Caco-2 (cell line): Measurements from ENCODE around the gene KRTAP3-3. TPM values are rescaled to one million over a fixed set of nuclear protein-coding genes. Genes with fewer than 3 reads are reported as not detected.
"Not testable (repeated sequence)": the region's sequence is repeated elsewhere in the genome, so short reads cannot be mapped to it uniquely, and the experiment has no call there.

ENCODE experiments used
- BruUV-seq: library from RNA; stranded (reverse); fragments of 400-500 nt; replicated peaks from 2 replicates; lab custom pipeline; 2021; lab: Mats Ljungman, UMichigan
- CTCF ChIA-PET: fragments of 300-600 bp; sonication (Branson Sonifier 250); formaldehyde crosslinking; loops from one replicate; lab custom pipeline; 2022; ENCODE audit warnings: antibody characterized with exemption; lab: Charles Lee
- POLR2A ChIA-PET: fragments of 300-600 bp; sonication (Branson Sonifier 250); formaldehyde crosslinking; loops from one replicate; lab custom pipeline; 2022; ENCODE audit warnings: antibody characterized with exemption; lab: Charles Lee
- DNase-seq, 2 experiments: peaks; one replicate each; pipeline versions ENCODE4 v3.0.0 to v3.0.0-alpha.2; 2020 to 2022
- H3K27me3 ChIP-seq: replicated peaks from 2 replicates; pipeline ENCODE4 v1.6.0; 2011; ENCODE audit warnings: low read length; ENCODE audit not compliant: control insufficient read depth, insufficient read depth
- H3K36me3 ChIP-seq: 2 replicates; pipeline ENCODE4 v1.5.1; 2011; ENCODE audit warnings: low read length; ENCODE audit not compliant: control insufficient read depth, insufficient read depth
- H3K4me1 ChIP-seq: fragments of 250-450 bp; sonication (Bioruptor Pico); 2 replicates; pipeline ENCODE4 v1.5.1; 2020; ENCODE audit warnings: mild to moderate bottlenecking
- H3K4me3 ChIP-seq: 2 replicates; pipeline ENCODE4 v1.5.1; 2011; ENCODE audit warnings: low read depth, mild to moderate bottlenecking, control low read depth, low read length
- H3K9me3 ChIP-seq: fragments of 250-450 bp; sonication (Bioruptor Pico); 2 replicates; pipeline ENCODE4 v1.5.1; 2020; ENCODE audit warnings: mild to moderate bottlenecking, moderate library complexity
- H3K27ac Mint-ChIP-seq: one replicate; pipeline ENCODE4 v1.8.0; 2022; ENCODE audit warnings: mixed read lengths; ENCODE audit not compliant: unreplicated experiment
- H3K27me3 Mint-ChIP-seq: one replicate; pipeline ENCODE4 v1.8.0; 2022; ENCODE audit warnings: mixed read lengths; ENCODE audit not compliant: insufficient read depth, unreplicated experiment
- H3K36me3 Mint-ChIP-seq: one replicate; pipeline ENCODE4 v1.8.0; 2022; ENCODE audit warnings: mild to moderate bottlenecking, mixed read lengths; ENCODE audit not compliant: insufficient read depth, unreplicated experiment
- H3K4me1 Mint-ChIP-seq: one replicate; pipeline ENCODE4 v1.8.0; 2022; ENCODE audit warnings: low read depth, mixed read lengths; ENCODE audit not compliant: unreplicated experiment
- H3K4me3 Mint-ChIP-seq: one replicate; pipeline ENCODE4 v1.8.0; 2022; ENCODE audit warnings: mild to moderate bottlenecking, moderate library complexity, mixed read lengths; ENCODE audit not compliant: unreplicated experiment
- H3K9me3 Mint-ChIP-seq: one replicate; pipeline ENCODE4 v1.8.0; 2022; ENCODE audit warnings: mixed read lengths; ENCODE audit not compliant: unreplicated experiment
- intact Hi-C: fragments of 100-400 bp; cut with micrococcal nuclease; formaldehyde crosslinking; loops from one replicate; pipeline ENCODE4 v1.10.0; 2022; ENCODE audit not compliant: unreplicated experiment
- total RNA-seq: library from RNA; stranded (reverse); gene quantifications from 2 replicates; pipeline ENCODE4 v1.2.3, GENCODE V29; 2022
- TF ChIP-seq, protein P1 (sequence below), 2 experiments: fragments of 200-600 bp in 1 of 2; IDR thresholded peaks; 1 replicate in 1 of 2; 2 replicates in 1 of 2; pipeline versions ENCODE4 v1.5.1 to v1.8.0; 2011 to 2022; ENCODE audit warnings: antibody characterized with exemption in 1 of 2, control low read depth in 1 of 2, inconsistent platforms in 1 of 2, low read depth in 1 of 2, low read length in 1 of 2, mild to moderate bottlenecking in 1 of 2, moderate library complexity in 1 of 2; ENCODE audit not compliant: insufficient read depth in 1 of 2, severe bottlenecking in 1 of 2, unreplicated experiment in 1 of 2

KRTAP3-3 gene
- total RNA-seq, 1 experiment from 2014 or later, result not detected

DNA sequence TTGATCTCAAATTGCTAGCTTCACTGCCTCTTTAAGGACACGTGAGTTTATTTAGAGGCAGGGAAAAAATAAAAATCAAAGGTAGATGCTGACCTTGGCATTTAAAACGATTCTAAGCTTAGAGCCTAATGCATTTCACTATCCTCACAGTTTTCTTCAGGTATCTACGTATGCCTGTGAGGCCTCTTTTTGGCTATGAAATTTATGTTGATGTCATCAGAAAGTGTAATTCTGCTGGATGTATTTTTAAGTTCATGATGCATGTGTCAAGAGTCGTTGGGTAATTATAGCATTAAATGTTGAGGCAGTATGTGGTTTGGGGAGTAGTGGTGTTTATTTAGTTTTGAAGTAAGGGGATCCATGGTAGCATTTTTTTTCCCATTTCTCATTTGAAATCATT, 10.0 kb upstream of the KRTAP3-3 start:
- Mint-ChIP-seq H3K36me3 (peaks cover 14% of the 10 kb centered on the region), H3K27me3 (no peaks in the 10 kb centered on the region), H3K27ac (peak overlapping the region; percentile 11), H3K9me3 (no peaks in the 10 kb centered on the region), H3K4me3 (no peak overlapping the region), H3K4me1 (peaks cover 43% of the 10 kb centered on the region)
- Histone ChIP-seq H3K4me1 (peaks cover 35% of the 10 kb centered on the region), H3K4me3 (no peak overlapping the region), H3K9me3 (peaks cover 9% of the 10 kb centered on the region; the same call in 1 of the 2 replicates), H3K36me3 (no peaks in the 10 kb centered on the region), H3K27me3 (no peaks in the 10 kb centered on the region)
- intact Hi-C loops, result no loop called here
- CTCF ChIA-PET, result no interaction called here
- BruUV-seq, result no TSS peak
- TF ChIP-seq, protein P1, sequence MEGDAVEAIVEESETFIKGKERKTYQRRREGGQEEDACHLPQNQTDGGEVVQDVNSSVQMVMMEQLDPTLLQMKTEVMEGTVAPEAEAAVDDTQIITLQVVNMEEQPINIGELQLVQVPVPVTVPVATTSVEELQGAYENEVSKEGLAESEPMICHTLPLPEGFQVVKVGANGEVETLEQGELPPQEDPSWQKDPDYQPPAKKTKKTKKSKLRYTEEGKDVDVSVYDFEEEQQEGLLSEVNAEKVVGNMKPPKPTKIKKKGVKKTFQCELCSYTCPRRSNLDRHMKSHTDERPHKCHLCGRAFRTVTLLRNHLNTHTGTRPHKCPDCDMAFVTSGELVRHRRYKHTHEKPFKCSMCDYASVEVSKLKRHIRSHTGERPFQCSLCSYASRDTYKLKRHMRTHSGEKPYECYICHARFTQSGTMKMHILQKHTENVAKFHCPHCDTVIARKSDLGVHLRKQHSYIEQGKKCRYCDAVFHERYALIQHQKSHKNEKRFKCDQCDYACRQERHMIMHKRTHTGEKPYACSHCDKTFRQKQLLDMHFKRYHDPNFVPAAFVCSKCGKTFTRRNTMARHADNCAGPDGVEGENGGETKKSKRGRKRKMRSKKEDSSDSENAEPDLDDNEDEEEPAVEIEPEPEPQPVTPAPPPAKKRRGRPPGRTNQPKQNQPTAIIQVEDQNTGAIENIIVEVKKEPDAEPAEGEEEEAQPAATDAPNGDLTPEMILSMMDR (IDR thresholded peaks at IDR 0.05; ENCODE audit: insufficient read depth in 1 of 2, low read depth in 1 of 2, low read length in 1 of 2, severe bottlenecking in 1 of 2, unreplicated experiment in 1 of 2), result no peak
- no peak for DNase-seq
- POLR2A ChIA-PET, result no interaction called here

DNA sequence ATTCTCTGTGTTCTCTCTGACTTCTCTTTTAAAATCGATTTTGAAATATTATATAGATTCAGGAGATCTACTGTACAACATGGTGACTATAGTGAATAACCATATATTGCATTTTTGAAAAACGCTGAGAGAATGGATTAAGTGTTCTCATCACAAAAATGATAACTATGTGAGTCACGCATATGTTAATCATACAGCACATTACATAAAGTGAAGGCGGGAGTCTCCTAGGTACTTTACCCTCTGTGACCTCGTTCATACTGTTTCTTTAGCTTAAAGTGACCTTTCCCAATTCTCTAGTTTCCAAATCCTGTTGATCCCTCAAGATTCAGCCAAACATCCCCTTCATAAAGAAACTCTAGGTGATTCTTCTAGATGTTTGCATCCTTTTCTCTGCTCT, 8.8 kb upstream of the KRTAP3-3 start:
- no peak overlapping the region for H3K4me3 Mint-ChIP-seq
- ChIA-PET POLR2A (interaction anchor here (0.5 kb wide), 1 partner anchor 526 kb away, joined by 3 read pairs; no protein-coding TSS in a partner anchor), CTCF (no interaction called here)
- H3K36me3 Mint-ChIP-seq, result peaks cover 6% of the 10 kb centered on the region
- no peak overlapping the region for H3K4me3 ChIP-seq
- no peaks in the 10 kb centered on the region for H3K27me3 ChIP-seq
- peak overlapping the region; percentile 89 for H3K27ac Mint-ChIP-seq
- H3K4me1 Mint-ChIP-seq, result peaks cover 38% of the 10 kb centered on the region
- TF ChIP-seq, protein P1 (IDR thresholded peaks at IDR 0.05; ENCODE audit: insufficient read depth in 1 of 2, low read depth in 1 of 2, low read length in 1 of 2, severe bottlenecking in 1 of 2, unreplicated experiment in 1 of 2), result no peak
- H3K9me3 Mint-ChIP-seq, result no peaks in the 10 kb centered on the region
- no peak for DNase-seq
- H3K27me3 Mint-ChIP-seq, result no peaks in the 10 kb centered on the region
- no TSS peak for BruUV-seq
- no peaks in the 10 kb centered on the region for H3K36me3 ChIP-seq
- peaks cover 6% of the 10 kb centered on the region; the same call in 1 of the 2 replicates for H3K9me3 ChIP-seq
- intact Hi-C loops, result no loop called here
- peaks cover 24% of the 10 kb centered on the region for H3K4me1 ChIP-seq

DNA sequence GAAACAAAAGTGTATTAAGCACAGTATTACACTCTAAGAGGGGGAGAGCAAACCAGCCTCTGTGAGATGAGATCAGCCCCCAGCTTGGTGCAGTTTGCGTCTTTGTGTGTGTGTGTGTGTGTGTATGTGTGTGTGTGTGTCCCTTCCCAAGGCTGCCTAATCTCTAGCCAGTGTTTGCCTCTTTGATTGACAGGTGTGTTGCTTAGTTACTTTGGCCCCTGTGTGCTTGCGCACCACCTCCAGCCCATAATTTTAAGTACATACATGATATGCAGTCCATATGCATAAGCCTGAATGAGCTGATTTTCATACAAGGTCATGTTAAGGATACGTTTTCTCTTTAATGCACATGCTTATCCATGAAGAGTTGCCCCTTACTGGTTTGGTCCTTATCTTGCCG, 7.8 kb upstream of the KRTAP3-3 start:
- peaks cover 6% of the 10 kb centered on the region for H3K36me3 Mint-ChIP-seq
- peaks cover 38% of the 10 kb centered on the region for H3K4me1 Mint-ChIP-seq
- intact Hi-C loops, result no loop called here
- H3K9me3 Mint-ChIP-seq, result no peaks in the 10 kb centered on the region
- H3K27me3 Mint-ChIP-seq, result no peaks in the 10 kb centered on the region
- TF ChIP-seq, protein P1 (IDR thresholded peaks at IDR 0.05; ENCODE audit: insufficient read depth in 1 of 2, low read depth in 1 of 2, low read length in 1 of 2, severe bottlenecking in 1 of 2, unreplicated experiment in 1 of 2), result no peak
- no peak for DNase-seq
- no peaks in the 10 kb centered on the region for H3K27me3 ChIP-seq
- no peaks in the 10 kb centered on the region for H3K36me3 ChIP-seq
- H3K4me1 ChIP-seq, result peaks cover 19% of the 10 kb centered on the region
- H3K4me3 ChIP-seq, result no peak overlapping the region
- ChIA-PET CTCF (no interaction called here), POLR2A (no interaction called here)
- H3K9me3 ChIP-seq, result peaks cover 4% of the 10 kb centered on the region; the same call in 1 of the 2 replicates
- peak overlapping the region; percentile 89 for H3K27ac Mint-ChIP-seq
- BruUV-seq, result no TSS peak
- H3K4me3 Mint-ChIP-seq, result no peak overlapping the region

DNA sequence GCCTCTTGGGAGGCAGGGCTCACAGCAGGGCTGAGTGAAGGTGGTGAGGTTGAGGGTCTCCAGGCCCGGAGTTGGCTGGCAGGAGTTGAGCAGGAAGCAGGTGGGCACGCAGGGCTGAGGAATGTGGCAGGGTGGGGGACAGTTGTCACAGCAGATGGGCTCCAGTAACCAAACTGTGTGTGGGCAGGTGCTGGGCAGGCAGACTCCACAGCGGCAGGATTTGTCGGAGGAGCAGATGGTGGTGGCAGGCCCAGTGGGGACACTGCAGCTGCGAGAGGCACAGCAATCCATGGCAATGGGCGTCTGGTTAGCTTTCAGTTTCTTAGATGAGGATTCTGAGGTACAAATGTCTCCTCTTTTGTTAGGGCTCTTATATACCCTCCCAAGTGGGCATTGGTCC, 5.6 kb upstream of the KRTAP3-3 start, which contains the start of gene KRTAP3-2:
Gene KRTAP3-2 (minus strand): TSS at position 344 of the 400 bp plus-strand sequence. CDS start 53 bp downstream, at position 291.
- H3K36me3 Mint-ChIP-seq, H3K9me3 ChIP-seq, H3K4me1 ChIP-seq, H3K4me3 Mint-ChIP-seq, BruUV-seq, H3K4me3 ChIP-seq, intact Hi-C loops, DNase-seq, H3K27me3 ChIP-seq, CTCF ChIA-PET, H3K27ac Mint-ChIP-seq, H3K36me3 ChIP-seq, H3K27me3 Mint-ChIP-seq, POLR2A ChIA-PET: not testable (repeated sequence)
- Mint-ChIP-seq H3K9me3 (peaks cover 11% of the 10 kb centered on the region), H3K4me1 (peaks cover 30% of the 10 kb centered on the region)
